Measurements from ENCODE around the gene PITPNM1.
A peak's percentile ranks its signal among the peaks of the same experiment; 100 is the strongest.
"Not testable (repeated sequence)": the region's sequence is repeated elsewhere in the genome, so short reads cannot be mapped to it uniquely, and the experiment has no call there.

PITPNM1 gene

DNA sequence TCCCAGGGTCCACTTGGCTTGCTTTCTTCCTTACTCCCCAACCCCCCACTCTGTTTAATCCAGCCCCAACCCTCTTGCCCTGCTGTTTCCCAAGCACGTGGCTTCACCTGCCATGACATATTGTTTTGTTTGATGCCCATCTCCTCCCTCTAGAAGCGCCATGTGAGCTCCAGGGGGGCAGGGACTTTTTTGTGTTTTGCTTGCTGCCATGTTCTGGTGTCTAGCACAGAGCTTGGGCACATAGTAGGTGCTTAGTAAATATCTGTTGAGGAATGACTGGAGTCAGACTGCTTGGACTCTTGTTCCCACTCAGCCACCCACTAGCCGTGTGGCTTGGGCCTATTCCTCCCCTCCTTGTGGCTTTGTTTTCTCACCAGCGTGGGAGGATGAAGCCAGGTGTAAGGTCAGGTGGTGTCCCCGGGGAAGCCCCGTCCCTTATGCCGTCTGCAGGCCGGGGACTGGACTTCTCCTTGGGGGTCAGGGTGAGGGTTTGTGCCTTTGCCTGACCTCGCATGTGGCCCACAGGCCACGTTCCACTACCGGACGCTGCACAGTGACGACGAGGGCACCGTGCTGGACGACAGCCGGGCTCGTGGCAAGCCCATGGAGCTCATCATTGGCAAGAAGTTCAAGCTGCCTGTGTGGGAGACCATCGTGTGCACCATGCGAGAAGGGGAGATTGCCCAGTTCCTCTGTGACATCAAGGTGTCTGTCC, 18.5 kb downstream of the PITPNM1 start:
- DNase-seq, result no peak

GRCh38 chr11:67485873-67486361, 19.2 kb downstream of the PITPNM1 start:
- DNase-seq, result not testable (repeated sequence)

DNA sequence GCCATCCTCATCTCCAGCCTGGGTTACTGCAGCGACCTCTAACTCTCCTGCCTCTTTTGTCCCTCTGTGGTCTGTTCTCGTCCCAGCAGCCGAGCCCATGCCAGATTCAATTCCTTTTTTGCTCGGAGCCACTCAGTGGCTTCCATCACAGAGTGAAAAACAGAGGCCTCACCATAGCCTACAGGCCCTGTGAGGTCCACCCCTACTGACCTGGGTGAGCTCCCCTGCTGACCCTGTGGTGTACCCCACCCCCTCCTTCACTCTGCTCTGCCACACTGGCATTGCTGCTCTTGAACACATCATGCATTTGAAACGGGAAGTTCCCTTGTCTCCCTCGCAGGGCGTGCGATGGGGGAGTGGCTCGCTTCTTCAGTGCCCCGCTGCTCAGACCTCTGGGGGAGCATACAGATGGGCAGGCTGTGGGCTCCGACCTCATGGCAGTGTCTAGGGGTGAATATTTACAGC, 20.3 kb downstream of the PITPNM1 start:
- no peak for DNase-seq

DNA sequence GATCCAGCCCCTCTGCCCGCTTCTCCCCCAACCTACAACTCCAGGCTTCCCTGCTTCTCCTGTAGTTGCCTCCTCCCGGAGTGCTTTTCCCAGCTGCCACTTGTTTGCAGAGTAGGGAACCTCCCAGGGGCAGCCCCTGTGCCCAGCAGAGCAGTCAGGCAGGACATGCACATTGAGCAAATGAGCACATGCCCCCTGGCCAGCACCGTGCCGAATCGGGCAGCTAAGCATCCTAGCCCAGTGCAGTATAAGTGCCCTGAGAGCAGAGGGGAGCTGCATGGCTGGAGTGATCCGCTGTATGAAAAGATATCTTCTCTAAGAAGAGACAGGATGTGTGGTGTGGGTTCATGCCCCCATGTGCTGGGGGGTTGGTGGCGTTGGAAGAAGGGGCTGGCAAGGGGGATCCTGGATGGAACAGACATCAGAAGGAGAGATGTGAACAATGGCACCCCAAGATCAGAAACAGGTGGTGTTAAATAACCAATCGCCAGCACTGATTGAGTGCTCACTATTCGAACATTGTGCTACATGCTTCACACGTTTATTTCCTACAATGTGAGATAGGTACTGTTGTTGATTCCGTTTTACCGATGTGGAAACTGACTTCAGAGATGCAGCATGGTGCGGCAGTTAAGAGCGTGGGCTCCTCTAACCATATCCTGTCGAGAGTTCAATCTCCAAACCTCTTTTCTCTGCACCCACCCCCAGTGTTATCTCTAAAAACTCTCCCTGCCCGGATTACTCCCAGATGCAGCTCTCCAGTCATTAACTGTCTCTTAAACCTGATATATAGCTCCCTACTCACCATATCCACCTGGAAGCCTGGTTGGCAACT, 21.1 kb downstream of the PITPNM1 start:
- no peak for DNase-seq

DNA sequence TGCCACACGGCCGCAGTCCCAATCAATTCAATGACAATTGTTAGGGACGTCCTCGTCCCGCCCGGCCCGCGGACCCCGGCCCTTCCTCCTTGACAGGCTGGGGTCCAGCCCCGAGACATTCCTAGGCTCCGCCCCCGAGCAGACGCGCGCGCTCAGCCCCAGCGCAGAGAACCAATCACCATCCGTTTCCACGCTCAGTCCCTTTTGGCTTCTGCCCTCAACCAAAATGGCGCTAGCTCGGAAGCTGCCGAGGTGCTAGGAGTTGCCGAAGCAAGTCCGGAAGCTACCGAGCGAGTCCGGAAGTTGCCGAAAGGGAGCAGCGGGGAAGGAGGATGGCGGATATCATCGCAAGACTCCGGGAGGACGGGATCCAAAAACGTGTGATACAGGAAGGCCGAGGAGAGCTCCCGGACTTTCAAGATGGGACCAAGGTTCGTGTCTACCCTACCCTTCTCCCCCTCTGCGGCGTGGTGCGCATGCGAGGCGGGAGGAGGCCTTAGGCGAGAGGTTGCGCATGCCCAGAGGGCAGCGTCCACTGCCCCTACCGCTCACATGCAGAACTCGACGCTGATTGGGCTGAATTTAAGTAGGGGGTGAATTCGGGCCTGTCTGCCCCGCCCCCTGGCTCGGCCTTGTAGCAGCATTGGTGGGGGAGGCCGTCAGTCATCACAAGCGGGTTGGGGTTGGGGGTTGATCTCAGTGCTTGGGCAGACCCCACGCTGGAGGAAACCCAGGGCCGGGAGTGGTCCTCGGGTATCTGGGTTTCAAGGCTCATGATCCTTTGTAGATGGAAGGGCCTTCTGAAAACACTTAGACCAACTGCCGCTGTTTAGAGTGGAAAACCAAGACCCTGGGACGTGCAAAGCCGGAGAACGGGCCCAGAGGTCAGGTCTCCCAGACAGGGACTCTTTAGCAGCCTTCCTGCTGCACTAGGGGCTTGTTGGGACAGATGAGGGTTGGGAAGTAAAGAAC, 22.1 kb downstream of the PITPNM1 start, which contains the start of gene AIP:
Gene AIP, plus strand, starts transcription at position 200 of the 972 bp plus-strand sequence. Its CDS starts 133 bp downstream, at position 333.
- peak; percentile 98 for DNase-seq

DNA sequence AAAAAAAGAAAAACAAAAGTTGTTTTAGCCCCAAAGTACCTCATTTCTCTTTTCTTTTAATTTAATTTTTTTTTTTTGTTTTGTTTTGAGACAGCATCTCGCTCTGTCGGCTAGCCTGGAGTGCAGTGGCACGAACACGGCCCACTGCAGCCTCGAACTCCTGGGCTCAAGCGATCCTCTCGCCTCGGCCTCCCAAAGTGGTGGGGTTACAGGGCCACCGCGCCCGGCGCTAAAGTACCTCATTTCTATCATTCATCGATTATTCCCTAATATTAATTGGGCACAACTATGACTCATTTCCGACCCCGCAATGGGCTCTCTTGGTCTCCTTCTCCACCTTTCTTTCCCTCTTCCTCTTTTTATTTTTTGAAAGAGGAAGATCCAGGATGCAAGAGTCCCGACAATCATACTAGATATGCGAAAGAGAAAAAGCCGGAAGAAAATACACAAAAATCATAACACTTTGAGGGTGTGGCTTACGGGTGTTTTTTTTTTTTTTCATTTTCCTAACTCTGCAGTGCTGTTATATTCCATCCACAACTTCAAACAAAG, 22.8 kb downstream of the PITPNM1 start:
- no peak for DNase-seq

DNA sequence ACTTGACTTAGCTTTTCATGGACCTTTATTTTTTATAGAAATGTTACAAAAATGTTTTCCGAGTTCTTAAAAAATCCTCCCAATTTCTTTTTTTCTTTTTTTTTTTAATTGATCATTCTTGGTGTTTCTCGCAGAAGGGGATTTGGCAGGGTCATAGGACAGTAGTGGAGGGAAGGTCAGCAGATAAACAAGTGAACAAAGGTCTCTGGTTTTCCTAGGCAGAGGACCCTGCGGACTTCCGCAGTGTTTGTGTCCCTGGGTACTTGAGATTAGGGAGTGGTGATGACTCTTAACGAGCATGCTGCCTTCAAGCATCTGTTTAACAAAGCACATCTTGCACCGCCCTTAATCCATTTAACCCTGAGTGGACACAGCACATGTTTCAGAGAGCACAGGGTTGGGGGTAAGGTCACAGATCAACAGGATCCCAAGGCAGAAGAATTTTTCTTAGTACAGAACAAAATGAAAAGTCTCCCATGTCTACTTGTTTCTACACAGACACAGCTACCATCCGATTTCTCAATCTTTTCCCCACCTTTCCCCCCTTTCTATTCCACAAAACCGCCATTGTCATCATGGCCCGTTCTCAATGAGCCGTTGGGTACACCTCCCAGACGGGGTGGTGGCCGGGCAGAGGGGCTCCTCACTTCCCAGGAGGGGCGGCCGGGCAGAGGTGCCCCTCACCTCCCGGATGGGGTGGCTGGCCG, 27.7 kb downstream of the PITPNM1 start:
- not testable (repeated sequence) for DNase-seq

- not testable (repeated sequence) for DNase-seq
These were observed 28.5 kb downstream of the PITPNM1 start for GRCh38 chr11:67476692-67477091.

GRCh38 chr11:67472882-67473281, 32.3 kb downstream of the PITPNM1 start:
- DNase-seq, result no peak

GRCh38 chr11:67470337-67471002, 34.7 kb downstream of the PITPNM1 start:
- DNase-seq, result no peak

GRCh38 chr11:67469508-67469811, 35.7 kb downstream of the PITPNM1 start:
- no peak for DNase-seq

- DNase-seq, result peak; percentile 91
These were observed 36.2 kb downstream of the PITPNM1 start, which contains the start of gene TMEM134 for GRCh38 chr11:67468759-67469507. TSS of gene TMEM134 (minus strand) at chr11:67469251. CDS start at chr11:67469192, 59 bp downstream.

- DNase-seq, result no peak
These were observed 36.8 kb downstream of the PITPNM1 start for GRCh38 chr11:67468456-67468758.

DNA sequence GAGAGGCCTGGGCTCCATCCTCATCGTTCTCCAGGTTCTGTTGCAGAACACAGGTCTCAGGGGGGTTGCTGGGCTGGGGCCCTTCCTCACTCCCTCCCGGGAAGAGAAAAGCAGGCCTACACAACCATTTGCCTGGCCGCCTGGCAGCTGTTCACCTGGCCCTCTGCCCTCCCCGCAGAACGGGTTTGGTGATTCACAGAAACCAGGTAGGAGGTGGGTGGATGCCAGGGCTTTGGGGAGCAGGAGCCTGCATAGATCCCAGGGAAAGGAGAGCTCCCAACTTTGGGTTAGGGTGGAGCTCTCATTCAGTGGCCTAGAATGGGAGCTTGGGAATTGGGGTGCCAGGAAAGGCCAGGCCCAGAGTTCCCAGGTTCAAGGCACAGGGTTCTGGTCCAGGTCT, 37.1 kb downstream of the PITPNM1 start:
- DNase-seq, result peak; percentile 12

DNA sequence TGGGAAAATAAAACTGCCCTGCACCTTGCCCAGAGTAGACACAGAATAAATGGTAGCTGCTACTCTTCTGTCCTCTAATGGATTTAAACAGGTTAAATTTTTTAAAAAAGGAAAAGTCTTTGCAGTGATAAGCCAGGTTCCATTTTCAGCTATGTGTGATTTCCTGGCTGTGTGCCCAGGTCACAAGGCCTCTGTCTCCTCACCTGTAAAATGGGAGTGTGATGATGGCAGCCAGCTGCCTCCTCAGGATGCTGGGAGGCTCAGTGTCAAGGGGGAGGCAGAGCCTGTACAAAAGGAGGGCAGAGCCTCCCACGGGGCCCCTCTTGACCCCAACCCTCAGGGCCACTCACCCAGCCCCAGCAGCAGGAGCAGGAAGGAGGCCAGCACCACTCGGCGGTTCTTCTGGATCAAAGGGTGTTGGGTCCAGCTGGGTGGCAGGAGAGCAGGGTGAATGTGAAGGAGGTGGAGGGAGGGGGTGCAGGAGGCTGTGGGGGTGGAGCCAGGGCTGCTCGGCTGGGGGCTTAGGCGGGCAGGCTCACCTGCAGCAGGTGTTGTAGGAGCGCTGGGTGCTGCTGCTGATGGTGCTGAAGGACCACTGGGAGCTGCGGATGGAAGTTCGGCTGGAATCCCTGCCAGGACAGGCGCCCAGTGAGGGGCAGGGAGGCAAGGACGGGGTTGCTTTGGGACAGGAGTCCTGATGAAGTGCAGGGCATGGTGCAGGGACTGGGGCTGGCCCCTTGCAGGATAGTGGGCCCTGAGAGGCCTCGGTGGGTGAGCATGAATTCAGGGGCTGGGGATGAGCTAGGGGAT, 38.0 kb downstream of the PITPNM1 start:
- no peak for DNase-seq

- DNase-seq, result no peak
These were observed 38.8 kb downstream of the PITPNM1 start for GRCh38 chr11:67466367-67466766.

DNA sequence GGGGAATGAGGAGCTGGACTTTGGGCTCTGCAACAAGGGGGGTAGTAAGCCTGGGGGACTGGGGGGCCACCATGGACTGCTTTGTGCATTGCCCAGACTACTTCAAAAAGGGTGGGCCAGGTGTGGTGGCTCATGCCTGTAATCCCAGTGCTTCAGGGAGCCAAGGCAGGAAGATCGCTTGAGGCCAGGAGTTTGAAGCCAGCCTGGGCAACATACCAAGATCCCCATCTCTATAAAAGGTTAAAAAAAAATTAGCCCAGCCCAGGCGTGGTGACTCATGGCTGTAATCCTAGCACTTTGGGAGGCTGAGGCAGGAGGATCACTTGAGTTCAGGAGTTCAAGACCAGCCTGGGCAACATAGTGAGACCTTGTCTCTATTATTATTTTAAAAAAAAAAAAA, 39.6 kb downstream of the PITPNM1 start:
- peak; percentile 24 for DNase-seq

- DNase-seq, result no peak
These were observed 40.0 kb downstream of the PITPNM1 start for GRCh38 chr11:67465189-67465510.

- peak; percentile 62 for DNase-seq
These were observed 40.6 kb downstream of the PITPNM1 start for GRCh38 chr11:67464411-67465188.
